Measurements from ENCODE around the gene RAB31.

DNA sequence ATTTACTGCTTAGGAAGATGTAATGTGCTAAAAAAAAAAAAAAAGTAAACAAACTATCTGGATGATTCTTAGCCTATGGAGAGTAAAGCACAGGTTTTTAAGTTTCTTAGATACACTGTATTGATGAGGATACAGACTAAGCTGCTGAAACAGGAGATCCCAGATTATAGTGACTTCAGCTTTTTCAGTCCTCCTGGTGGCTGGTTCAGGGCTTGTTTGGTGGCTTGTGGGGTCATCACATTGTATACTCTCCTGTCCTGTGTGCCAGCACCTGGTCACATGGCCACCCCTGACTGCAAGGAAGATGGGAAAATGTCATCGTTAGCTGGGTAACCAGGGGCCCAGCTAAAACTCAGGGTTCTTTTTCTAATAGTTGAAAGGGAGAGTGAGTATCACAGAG, 31.4 kb downstream of the RAB31 start:
- TF ChIP-seq, protein P1, sequence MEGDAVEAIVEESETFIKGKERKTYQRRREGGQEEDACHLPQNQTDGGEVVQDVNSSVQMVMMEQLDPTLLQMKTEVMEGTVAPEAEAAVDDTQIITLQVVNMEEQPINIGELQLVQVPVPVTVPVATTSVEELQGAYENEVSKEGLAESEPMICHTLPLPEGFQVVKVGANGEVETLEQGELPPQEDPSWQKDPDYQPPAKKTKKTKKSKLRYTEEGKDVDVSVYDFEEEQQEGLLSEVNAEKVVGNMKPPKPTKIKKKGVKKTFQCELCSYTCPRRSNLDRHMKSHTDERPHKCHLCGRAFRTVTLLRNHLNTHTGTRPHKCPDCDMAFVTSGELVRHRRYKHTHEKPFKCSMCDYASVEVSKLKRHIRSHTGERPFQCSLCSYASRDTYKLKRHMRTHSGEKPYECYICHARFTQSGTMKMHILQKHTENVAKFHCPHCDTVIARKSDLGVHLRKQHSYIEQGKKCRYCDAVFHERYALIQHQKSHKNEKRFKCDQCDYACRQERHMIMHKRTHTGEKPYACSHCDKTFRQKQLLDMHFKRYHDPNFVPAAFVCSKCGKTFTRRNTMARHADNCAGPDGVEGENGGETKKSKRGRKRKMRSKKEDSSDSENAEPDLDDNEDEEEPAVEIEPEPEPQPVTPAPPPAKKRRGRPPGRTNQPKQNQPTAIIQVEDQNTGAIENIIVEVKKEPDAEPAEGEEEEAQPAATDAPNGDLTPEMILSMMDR (IDR thresholded peaks at IDR 0.05 in 8 of 11, conservative IDR thresholded peaks at IDR 0.05 in 3 of 11): no peak
- TF ChIP-seq POLR2AphosphoS5 (IDR thresholded peaks at IDR 0.05): no peak
